Thoracic aorta (tissue), 2 donors: ENCODE measurements around the gene PROC. TPM values are rescaled to one million over a fixed set of nuclear protein-coding genes. Genes with fewer than 3 reads are reported as not detected.

ENCODE experiments used
- ATAC-seq: fragments of 150-250 bp; one replicate; pipeline ENCODE4 v1.8.0; 2017; ENCODE audit warnings: low read depth; ENCODE audit not compliant: insufficient number of reproducible peaks, low FRiP score
- DNase-seq: peaks from one replicate; pipeline ENCODE4 v3.0.0-alpha.2; 2020; ENCODE audit warnings: low spot score
- H3K27ac ChIP-seq, 2 donors: fragments of 200-600 bp; sonication (generic); 1 replicate in 1 of 2; 2 replicates in 1 of 2; pipeline ENCODE4 v1.5.1; 2016; ENCODE audit warnings: mild to moderate bottlenecking in 2 of 2, moderate library complexity in 2 of 2
- H3K27me3 ChIP-seq: fragments of 200-600 bp; sonication (generic); replicated peaks from 2 replicates; pipeline ENCODE4 v1.6.0; 2016; ENCODE audit warnings: mild to moderate bottlenecking; ENCODE audit not compliant: insufficient read depth
- H3K36me3 ChIP-seq: fragments of 200-600 bp; sonication (generic); one replicate; pipeline ENCODE4 v1.5.1; 2016
- H3K4me1 ChIP-seq, 2 donors: fragments of 200-600 bp; sonication (generic); 1 replicate in 1 of 2; 2 replicates in 1 of 2; pipeline versions ENCODE4 v1.5.1 to v1.6.0; 2016; ENCODE audit warnings: low read depth in 2 of 2, mild to moderate bottlenecking in 1 of 2; ENCODE audit not compliant: control insufficient read depth in 1 of 2
- H3K4me3 ChIP-seq: fragments of 200-600 bp; sonication (generic); 2 replicates; pipeline ENCODE4 v1.5.1; 2016; ENCODE audit warnings: mild to moderate bottlenecking
- H3K9me3 ChIP-seq: fragments of 200-600 bp; sonication (generic); 2 replicates; pipeline ENCODE4 v1.5.1; 2016
- total RNA-seq, 2 donors: library from RNA; depleted of rRNA; stranded (reverse); fragments of >200 nt; gene quantifications; one replicate each; pipeline versions ENCODE4 v1.1.0 to v1.2.3, GENCODE V29; 2016
- TF ChIP-seq, protein P1 (sequence below): fragments of 200-600 bp; sonication (generic); IDR thresholded peaks from one replicate; pipeline ENCODE4 v1.5.1; 2019; ENCODE audit warnings: antibody characterized with exemption

PROC gene
- total RNA-seq, 2 donors from 2014 or later: not detected

DNA sequence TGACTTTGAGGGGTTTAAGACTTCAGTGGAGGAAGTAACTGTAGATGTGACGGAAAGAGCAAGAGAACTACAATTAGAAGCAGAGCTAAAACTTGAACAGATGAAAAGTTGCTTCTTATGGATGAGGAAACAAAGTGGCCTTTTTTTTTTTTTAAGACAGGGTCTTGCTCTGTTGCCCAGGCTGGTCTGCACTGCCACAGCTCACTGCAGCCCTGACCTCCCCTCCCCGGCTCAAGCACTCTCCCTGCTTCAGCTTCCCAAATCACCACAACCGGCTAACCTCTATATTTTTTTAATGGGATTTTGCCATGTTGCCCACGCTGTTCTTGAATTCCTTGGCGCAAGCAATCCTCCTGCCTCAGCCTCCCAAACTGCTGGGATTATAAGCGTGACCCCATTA is 33.7 kb upstream of the PROC start:
- Histone ChIP-seq H3K27me3 (no peaks in the 10 kb centered on the region), H3K4me3 (no peak overlapping the region), H3K9me3 (no peaks in the 10 kb centered on the region), H3K4me1 (peaks cover 25 to 62% of the 10 kb centered on the region in 2 donors), H3K27ac (no peak overlapping the region), H3K36me3 (no peaks in the 10 kb centered on the region)
- TF ChIP-seq, protein P1, sequence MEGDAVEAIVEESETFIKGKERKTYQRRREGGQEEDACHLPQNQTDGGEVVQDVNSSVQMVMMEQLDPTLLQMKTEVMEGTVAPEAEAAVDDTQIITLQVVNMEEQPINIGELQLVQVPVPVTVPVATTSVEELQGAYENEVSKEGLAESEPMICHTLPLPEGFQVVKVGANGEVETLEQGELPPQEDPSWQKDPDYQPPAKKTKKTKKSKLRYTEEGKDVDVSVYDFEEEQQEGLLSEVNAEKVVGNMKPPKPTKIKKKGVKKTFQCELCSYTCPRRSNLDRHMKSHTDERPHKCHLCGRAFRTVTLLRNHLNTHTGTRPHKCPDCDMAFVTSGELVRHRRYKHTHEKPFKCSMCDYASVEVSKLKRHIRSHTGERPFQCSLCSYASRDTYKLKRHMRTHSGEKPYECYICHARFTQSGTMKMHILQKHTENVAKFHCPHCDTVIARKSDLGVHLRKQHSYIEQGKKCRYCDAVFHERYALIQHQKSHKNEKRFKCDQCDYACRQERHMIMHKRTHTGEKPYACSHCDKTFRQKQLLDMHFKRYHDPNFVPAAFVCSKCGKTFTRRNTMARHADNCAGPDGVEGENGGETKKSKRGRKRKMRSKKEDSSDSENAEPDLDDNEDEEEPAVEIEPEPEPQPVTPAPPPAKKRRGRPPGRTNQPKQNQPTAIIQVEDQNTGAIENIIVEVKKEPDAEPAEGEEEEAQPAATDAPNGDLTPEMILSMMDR: no peak
- DNase-seq (no peak), ATAC-seq (no peak)

DNA sequence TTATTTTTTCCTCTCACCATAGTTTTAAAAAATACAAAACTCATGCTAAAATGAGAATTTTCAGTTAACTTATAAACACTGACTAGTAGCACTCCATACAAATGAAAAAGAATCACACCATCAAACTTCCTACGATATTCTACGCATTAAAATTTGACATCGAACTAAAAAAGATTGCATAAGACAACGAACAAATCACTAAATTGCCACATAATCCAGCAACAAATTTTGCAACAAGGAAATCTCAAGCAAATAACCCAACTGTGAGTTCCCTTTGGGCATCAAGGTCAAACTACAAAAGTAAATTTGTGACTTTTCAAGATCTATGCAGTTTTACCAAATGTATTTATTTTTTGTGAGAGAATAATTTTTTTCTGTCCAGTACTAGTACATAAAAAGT is 32.0 kb upstream of the PROC start:
- TF ChIP-seq, protein P1: no peak
- no peaks in the 10 kb centered on the region for H3K36me3 ChIP-seq
- no peaks in the 10 kb centered on the region for H3K27me3 ChIP-seq
- H3K27ac ChIP-seq: no peak overlapping the region
- no peak for ATAC-seq
- DNase-seq: no peak
- H3K4me1 ChIP-seq: peaks cover 25 to 55% of the 10 kb centered on the region in 2 donors
- peak overlapping the region; percentile 97 for H3K4me3 ChIP-seq
- H3K9me3 ChIP-seq: no peaks in the 10 kb centered on the region

DNA sequence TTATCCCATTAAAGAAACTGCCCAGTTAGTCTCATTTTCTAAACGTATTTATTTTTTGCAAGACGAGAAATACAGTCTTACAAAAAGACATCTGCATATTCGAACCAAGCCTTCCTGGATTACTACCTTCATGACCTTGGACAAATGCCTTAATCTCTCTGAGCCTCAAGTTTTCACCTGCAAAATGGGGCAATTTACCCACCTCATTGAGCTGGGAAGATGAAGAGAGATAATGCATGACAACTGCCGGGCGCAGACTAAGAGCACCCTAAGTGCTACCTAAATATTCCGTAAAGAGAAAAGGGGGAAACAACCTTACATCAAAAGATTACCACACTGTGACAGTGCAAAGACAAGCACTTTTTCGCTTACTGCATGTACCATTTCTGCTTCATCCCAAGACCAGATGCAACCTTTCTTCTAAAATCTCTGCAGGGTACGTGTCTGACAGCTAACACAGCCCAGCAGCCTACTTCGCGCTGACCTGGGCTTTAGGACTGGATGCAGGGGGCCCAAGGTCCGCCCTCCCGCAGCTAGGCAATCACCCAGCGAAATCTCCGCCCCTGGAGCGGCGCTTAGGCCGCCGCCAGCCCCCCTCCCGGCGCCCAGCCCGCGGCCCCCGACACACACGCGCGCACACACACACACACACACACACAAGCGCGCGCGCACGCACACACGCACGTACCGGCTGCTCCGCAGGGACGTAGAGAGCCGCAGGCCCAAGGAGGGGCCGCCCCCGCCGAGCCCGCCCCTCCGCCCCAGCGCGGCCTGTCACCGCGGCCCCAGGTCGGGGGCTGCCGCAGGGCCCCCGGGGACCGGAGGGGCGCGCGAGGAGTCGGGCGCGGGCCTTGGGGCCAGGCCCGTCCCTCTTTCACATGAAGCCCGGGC is 31.2 kb upstream of the PROC start:
- DNase-seq (no peak), ATAC-seq (peak; percentile 75)
- peaks cover 25 to 61% of the 10 kb centered on the region in 2 donors for H3K4me1 ChIP-seq
- peak overlapping the region; percentile 97 for H3K4me3 ChIP-seq
- no peaks in the 10 kb centered on the region for H3K9me3 ChIP-seq
- H3K27ac ChIP-seq: peak overlapping the region; percentile 100
- H3K27me3 ChIP-seq: no peaks in the 10 kb centered on the region
- TF ChIP-seq, protein P1: no peak
- H3K36me3 ChIP-seq: no peaks in the 10 kb centered on the region

DNA sequence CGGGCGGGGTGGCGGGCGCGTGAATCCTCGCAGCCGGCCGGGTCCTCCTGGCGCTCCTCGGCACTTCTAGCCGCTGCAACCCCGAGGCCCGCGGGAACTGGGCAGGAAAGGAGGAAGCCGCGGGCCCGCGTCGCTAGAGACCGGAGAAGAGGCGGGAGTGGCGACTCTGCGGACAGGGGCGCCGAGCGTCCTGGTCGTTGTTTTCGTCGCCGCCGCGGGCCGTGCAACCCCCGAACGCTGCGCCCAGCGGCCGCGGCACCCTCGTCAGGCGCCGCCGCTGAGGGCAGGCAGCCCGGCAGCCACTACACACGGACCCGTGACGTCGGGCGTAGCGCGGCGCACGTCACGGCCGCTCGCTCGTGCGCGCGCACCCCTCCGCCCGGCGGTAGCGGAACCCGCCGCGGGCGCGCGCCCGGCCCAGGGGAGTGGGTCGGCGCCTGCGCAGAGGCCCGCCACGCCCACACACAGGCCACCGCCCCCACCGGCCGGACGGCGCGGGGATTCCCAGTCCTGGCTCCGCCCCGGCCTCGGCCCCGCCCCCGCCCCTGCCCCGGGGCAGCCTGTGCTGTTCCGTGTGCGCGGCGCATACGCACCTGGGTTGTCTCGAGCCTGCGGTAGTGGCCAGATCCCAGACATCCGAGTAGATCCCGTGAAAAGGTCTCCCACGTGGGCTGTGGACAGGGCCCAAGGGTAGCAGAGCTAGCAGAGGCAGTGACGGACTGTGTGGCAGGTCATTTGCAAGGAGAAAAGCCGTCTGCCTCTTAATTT is 30.4 kb upstream of the PROC start, which contains the start of gene MAP3K2:
Gene MAP3K2 (minus strand): TSS at position 321 of the 768 bp plus-strand sequence. CDS start 44,846 bp downstream, outside the sequence.
- no peaks in the 10 kb centered on the region for H3K27me3 ChIP-seq
- H3K4me3 ChIP-seq: peak within 1 kb of the TSS; percentile 97
- H3K36me3 ChIP-seq: no peaks in the 10 kb centered on the region
- DNase-seq (peak; percentile 57), ATAC-seq (peak; percentile 88)
- peak within 1 kb of the TSS; percentile 100 for H3K27ac ChIP-seq
- no peaks in the 10 kb centered on the region for H3K9me3 ChIP-seq
- peaks cover 30 to 61% of the 10 kb centered on the region in 2 donors for H3K4me1 ChIP-seq
- TF ChIP-seq, protein P1: no peak
